ENCODE measurements around the gene CAMK2A. TPM values are rescaled to one million over a fixed set of nuclear protein-coding genes. Genes with fewer than 3 reads are reported as not detected.
A peak's percentile ranks its signal among the peaks of the same experiment; 100 is the strongest.

CAMK2A gene
- total and polyA plus RNA-seq, 2 experiments from 2014 or later = 1.2 to 2.6 TPM

DNA sequence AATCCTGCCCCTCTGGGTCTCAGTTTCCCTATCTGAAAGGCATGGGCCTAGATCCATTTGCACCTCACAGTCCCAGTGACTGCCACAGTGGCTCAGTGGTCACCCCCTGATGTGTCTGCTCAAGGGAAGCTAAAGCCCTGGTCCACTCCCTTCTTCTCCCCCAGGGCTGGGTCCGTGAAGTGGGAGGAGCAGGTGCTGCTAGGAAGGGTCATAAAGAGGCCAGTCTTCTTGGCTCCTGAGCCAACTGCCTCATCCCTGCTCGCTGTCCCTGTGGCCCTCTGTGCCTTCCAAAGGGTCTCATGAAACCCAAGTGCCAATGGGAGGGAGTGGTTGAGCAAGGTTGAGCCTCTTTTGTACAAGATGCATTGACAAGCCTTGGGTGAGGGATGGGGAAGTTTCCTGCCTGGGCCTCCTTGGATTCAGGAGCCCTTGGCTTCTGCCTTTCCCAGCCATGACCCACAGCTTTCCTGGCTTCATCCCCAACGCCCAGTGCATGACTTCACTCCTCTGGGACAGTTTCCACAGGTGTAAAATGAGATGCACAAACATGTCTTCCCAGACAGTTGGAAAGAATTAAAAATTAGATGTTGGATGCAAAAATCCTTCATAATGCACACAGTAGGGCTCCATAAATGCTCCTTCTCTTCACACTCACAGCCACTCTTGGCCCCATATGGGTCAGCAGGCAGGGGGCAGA is 101.3 kb downstream of the CAMK2A start:
- H4K20me1 ChIP-seq (ENCODE audit: insufficient read depth, poor library complexity, severe bottlenecking) = no peaks in the 10 kb centered on the region
- no peaks in the 10 kb centered on the region for H3K79me2 ChIP-seq
- H3K4me1 ChIP-seq (ENCODE audit: insufficient read depth) = peaks cover 40% of the 10 kb centered on the region
- no peak overlapping the region for H3K4me2 ChIP-seq
- no peak overlapping the region for H2AFZ ChIP-seq
- no peak for DNase-seq (ENCODE audit: low spot score)
- WGBS (ENCODE audit: low lambda C conversion rate, missing lambda C conversion rate) = 63% methylated on average over 3 of the region's 3 CpGs
- H3K27ac ChIP-seq = peak overlapping the region; percentile 18
- no peaks in the 10 kb centered on the region for H3K9me2 ChIP-seq (replicated peaks; ENCODE audit: insufficient read depth)
- H3K27me3 ChIP-seq = peaks cover 38% of the 10 kb centered on the region
- no peaks in the 10 kb centered on the region for H3K9me3 ChIP-seq (ENCODE audit: low read depth)
- no peak overlapping the region for H3K4me3 ChIP-seq
- TF ChIP-seq, protein P1, sequence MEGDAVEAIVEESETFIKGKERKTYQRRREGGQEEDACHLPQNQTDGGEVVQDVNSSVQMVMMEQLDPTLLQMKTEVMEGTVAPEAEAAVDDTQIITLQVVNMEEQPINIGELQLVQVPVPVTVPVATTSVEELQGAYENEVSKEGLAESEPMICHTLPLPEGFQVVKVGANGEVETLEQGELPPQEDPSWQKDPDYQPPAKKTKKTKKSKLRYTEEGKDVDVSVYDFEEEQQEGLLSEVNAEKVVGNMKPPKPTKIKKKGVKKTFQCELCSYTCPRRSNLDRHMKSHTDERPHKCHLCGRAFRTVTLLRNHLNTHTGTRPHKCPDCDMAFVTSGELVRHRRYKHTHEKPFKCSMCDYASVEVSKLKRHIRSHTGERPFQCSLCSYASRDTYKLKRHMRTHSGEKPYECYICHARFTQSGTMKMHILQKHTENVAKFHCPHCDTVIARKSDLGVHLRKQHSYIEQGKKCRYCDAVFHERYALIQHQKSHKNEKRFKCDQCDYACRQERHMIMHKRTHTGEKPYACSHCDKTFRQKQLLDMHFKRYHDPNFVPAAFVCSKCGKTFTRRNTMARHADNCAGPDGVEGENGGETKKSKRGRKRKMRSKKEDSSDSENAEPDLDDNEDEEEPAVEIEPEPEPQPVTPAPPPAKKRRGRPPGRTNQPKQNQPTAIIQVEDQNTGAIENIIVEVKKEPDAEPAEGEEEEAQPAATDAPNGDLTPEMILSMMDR (IDR thresholded peaks at IDR 0.05; ENCODE audit: poor library complexity) = no peak
- TF ChIP-seq EZH2 (IDR thresholded peaks at IDR 0.05; ENCODE audit: borderline replicate concordance) (no peak), EZH2phosphoT487 (IDR thresholded peaks at IDR 0.05; ENCODE audit: low read depth, severe bottlenecking, unreplicated experiment) (no peak)
- no peaks in the 10 kb centered on the region for H3K36me3 ChIP-seq (replicated peaks; ENCODE audit: insufficient read depth, low read depth)

DNA sequence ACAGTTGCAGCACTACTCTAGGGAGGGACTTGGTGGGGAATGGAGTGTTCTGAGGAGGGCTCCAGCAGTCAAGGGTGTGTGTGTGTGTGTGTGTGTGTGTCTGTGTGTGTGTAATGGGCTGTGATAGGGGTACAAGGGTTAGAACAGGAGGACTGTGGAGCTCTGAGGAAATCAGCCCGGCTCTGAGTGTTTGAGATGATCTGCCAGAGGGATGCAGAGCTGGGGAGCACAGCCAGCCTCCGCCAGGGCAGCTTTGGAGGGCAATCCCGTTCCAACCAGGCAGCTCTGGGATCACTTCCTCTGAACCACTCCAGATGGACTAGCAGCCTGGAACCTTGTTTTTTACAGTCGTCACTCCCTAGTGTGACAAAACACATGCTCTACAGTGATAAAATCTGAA is 102.7 kb downstream of the CAMK2A start:
- H3K4me2 ChIP-seq = no peak overlapping the region
- H4K20me1 ChIP-seq (ENCODE audit: insufficient read depth, poor library complexity, severe bottlenecking) = no peaks in the 10 kb centered on the region
- peaks cover 32% of the 10 kb centered on the region for H3K27me3 ChIP-seq
- 75% methylated on average over 4 of the region's 4 CpGs for WGBS (ENCODE audit: low lambda C conversion rate, missing lambda C conversion rate)
- H3K4me1 ChIP-seq (ENCODE audit: insufficient read depth) = peaks cover 40% of the 10 kb centered on the region
- H3K27ac ChIP-seq = peak overlapping the region; percentile 70
- no peak overlapping the region for H3K4me3 ChIP-seq
- no peaks in the 10 kb centered on the region for H3K9me3 ChIP-seq (ENCODE audit: low read depth)
- no peaks in the 10 kb centered on the region for H3K9me2 ChIP-seq (replicated peaks; ENCODE audit: insufficient read depth)
- no peaks in the 10 kb centered on the region for H3K79me2 ChIP-seq
- no peak overlapping the region for H2AFZ ChIP-seq
- no peaks in the 10 kb centered on the region for H3K36me3 ChIP-seq (replicated peaks; ENCODE audit: insufficient read depth, low read depth)
- DNase-seq (ENCODE audit: low spot score) = no peak
- no peak for TF ChIP-seq EZH2phosphoT487 (IDR thresholded peaks at IDR 0.05; ENCODE audit: low read depth, severe bottlenecking, unreplicated experiment)
- TF ChIP-seq, protein P1 (IDR thresholded peaks at IDR 0.05; ENCODE audit: poor library complexity) = no peak
- TF ChIP-seq EZH2 (IDR thresholded peaks at IDR 0.05; ENCODE audit: borderline replicate concordance) = no peak

DNA sequence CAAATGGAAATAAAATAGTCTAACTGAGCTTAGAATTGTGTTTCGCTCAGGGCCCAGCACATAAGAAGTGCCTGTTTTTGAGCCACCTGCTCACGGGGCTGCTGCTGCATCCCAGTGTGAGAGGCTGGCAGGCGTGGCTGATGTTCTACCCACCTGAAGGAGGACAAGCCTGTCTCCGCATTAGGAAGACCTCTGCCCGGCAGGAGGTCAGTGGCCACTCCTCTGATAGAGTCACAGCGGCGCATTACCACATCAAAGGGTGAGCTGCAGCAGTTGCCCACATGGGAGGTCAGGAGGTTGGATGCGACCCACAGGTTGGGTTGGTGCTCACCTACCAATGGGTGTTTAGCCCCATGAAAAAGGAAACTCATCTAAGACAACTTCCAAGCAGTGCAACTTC is 103.4 kb downstream of the CAMK2A start:
- Histone ChIP-seq H3K9me3 (ENCODE audit: low read depth) (no peaks in the 10 kb centered on the region), H3K36me3 (replicated peaks; ENCODE audit: insufficient read depth, low read depth) (no peaks in the 10 kb centered on the region), H3K9me2 (replicated peaks; ENCODE audit: insufficient read depth) (no peaks in the 10 kb centered on the region), H4K20me1 (ENCODE audit: insufficient read depth, poor library complexity, severe bottlenecking) (no peaks in the 10 kb centered on the region), H3K27ac (peak overlapping the region; percentile 70), H3K27me3 (peaks cover 29% of the 10 kb centered on the region), H2AFZ (no peak overlapping the region), H3K4me2 (no peak overlapping the region), H3K4me3 (no peak overlapping the region), H3K4me1 (ENCODE audit: insufficient read depth) (peaks cover 40% of the 10 kb centered on the region), H3K79me2 (no peaks in the 10 kb centered on the region)
- no peak for DNase-seq (ENCODE audit: low spot score)
- WGBS (ENCODE audit: low lambda C conversion rate, missing lambda C conversion rate) = 84% methylated on average over 8 of the region's 8 CpGs
- TF ChIP-seq, protein P1 (IDR thresholded peaks at IDR 0.05; ENCODE audit: poor library complexity) = no peak
- TF ChIP-seq EZH2 (IDR thresholded peaks at IDR 0.05; ENCODE audit: borderline replicate concordance) (no peak), EZH2phosphoT487 (IDR thresholded peaks at IDR 0.05; ENCODE audit: low read depth, severe bottlenecking, unreplicated experiment) (no peak)
